ENCODE data around the gene FIBCD1. TPM values are rescaled to one million over a fixed set of nuclear protein-coding genes. Genes with fewer than 3 reads are reported as not detected.

FIBCD1 gene
- total RNA-seq, 1 donor from 2014 or later, result 0.53 TPM

GRCh38 chr9:130856474-130856873 lies 82.6 kb downstream of the FIBCD1 start:
- no peak overlapping the region for H3K27ac Mint-ChIP-seq
- H3K4me3 Mint-ChIP-seq, result no peak overlapping the region
- no peak for DNase-seq (ENCODE audit: extremely low spot score, unreplicated experiment)
- H3K4me1 Mint-ChIP-seq (ENCODE audit: unreplicated experiment), result peaks cover 31% of the 10 kb centered on the region
- H3K27me3 Mint-ChIP-seq, result no peaks in the 10 kb centered on the region
- peaks cover 36% of the 10 kb centered on the region for H3K36me3 Mint-ChIP-seq
- no peak for TF ChIP-seq CTCF (conservative IDR thresholded peaks at IDR 0.05)
- no peaks in the 10 kb centered on the region for H3K9me3 Mint-ChIP-seq

GRCh38 chr9:130854835-130855234 lies 84.2 kb downstream of the FIBCD1 start:
- Mint-ChIP-seq H3K4me3 (no peak overlapping the region), H3K27ac (no peak overlapping the region), H3K36me3 (peaks cover 35% of the 10 kb centered on the region), H3K4me1 (ENCODE audit: unreplicated experiment) (peaks cover 20% of the 10 kb centered on the region), H3K9me3 (no peaks in the 10 kb centered on the region), H3K27me3 (no peaks in the 10 kb centered on the region)
- TF ChIP-seq CTCF (conservative IDR thresholded peaks at IDR 0.05), result no peak
- DNase-seq (ENCODE audit: extremely low spot score, unreplicated experiment), result no peak

GRCh38 chr9:130854092-130854491 lies 85.0 kb downstream of the FIBCD1 start:
- Mint-ChIP-seq H3K36me3 (peaks cover 35% of the 10 kb centered on the region), H3K27ac (no peak overlapping the region), H3K4me1 (ENCODE audit: unreplicated experiment) (peaks cover 19% of the 10 kb centered on the region), H3K27me3 (no peaks in the 10 kb centered on the region), H3K4me3 (no peak overlapping the region), H3K9me3 (no peaks in the 10 kb centered on the region)
- no peak for DNase-seq (ENCODE audit: extremely low spot score, unreplicated experiment)
- no peak for TF ChIP-seq CTCF (conservative IDR thresholded peaks at IDR 0.05)

- no peak for DNase-seq (ENCODE audit: extremely low spot score, unreplicated experiment)
- Mint-ChIP-seq H3K36me3 (peaks cover 32% of the 10 kb centered on the region), H3K9me3 (no peaks in the 10 kb centered on the region), H3K27ac (no peak overlapping the region), H3K27me3 (no peaks in the 10 kb centered on the region), H3K4me1 (ENCODE audit: unreplicated experiment) (peaks cover 11% of the 10 kb centered on the region), H3K4me3 (no peak overlapping the region)
- no peak for TF ChIP-seq CTCF (conservative IDR thresholded peaks at IDR 0.05)
Observed at GRCh38 chr9:130852801-130853200, 86.2 kb downstream of the FIBCD1 start.

Other genes starting within 250 kb of the FIBCD1 start
- gene EXOSC2, start 245.5 kb downstream of the FIBCD1 start, total RNA-seq (ENCODE audit: low replicate concordance), result 38.9 and 57.2 TPM in 2 replicates
- gene ABL1, start 104.0 kb downstream of the FIBCD1 start, total RNA-seq (ENCODE audit: low replicate concordance), result 66.6 and 91.8 TPM in 2 replicates
- gene QRFP, start 42.4 kb downstream of the FIBCD1 start, total RNA-seq (ENCODE audit: low replicate concordance), result not detected in 2 replicates
- 0.38 and 7.2 TPM in 2 replicates for gene LAMC3, start 69.9 kb upstream of the FIBCD1 start, total RNA-seq (ENCODE audit: low replicate concordance)
- 44.1 and 50.3 TPM in 2 replicates for gene AIF1L, start 157.3 kb upstream of the FIBCD1 start, total RNA-seq (ENCODE audit: low replicate concordance)
- 51.0 and 67.1 TPM in 2 replicates for gene NUP214, start 186.3 kb upstream of the FIBCD1 start, total RNA-seq (ENCODE audit: low replicate concordance)